Stimulated activated CD4-positive, alpha-beta T cell treated with anti-CD3 and anti-CD28 coated beads, Interleukin-12 subunit alpha, Interleukin-12 subunit beta, amount 100 ng/mL, for 48 hours (primary cell): ENCODE data around the gene DYNLT5.
"Not testable (repeated sequence)": the region's sequence is repeated elsewhere in the genome, so short reads cannot be mapped to it uniquely, and the experiment has no call there.

Source experiments
- DNase-seq, 3 donors: peaks; one replicate each; pipeline ENCODE4 v3.0.0-alpha.2; 2020; ENCODE audit warnings: low read depth in 2 of 3, low spot score in 1 of 3

Gene DYNLT5

GRCh38 chr1:66787641-66788040 lies 35.4 kb downstream of the DYNLT5 start:
- DNase-seq: no peak

- DNase-seq: peak; percentile 17 to 60 (median 48)
These were observed 36.1 kb downstream of the DYNLT5 start for GRCh38 chr1:66788231-66788939.

- no peak for DNase-seq
These were observed 39.7 kb downstream of the DYNLT5 start for GRCh38 chr1:66791621-66792610.

GRCh38 chr1:66795839-66796238 lies 43.6 kb downstream of the DYNLT5 start:
- not testable (repeated sequence) for DNase-seq

GRCh38 chr1:66809245-66809644 lies 57.0 kb downstream of the DYNLT5 start:
- DNase-seq: no peak

- DNase-seq: no peak
These were observed 57.6 kb downstream of the DYNLT5 start for GRCh38 chr1:66809736-66810326.

GRCh38 chr1:66824771-66825170 lies 72.5 kb downstream of the DYNLT5 start:
- DNase-seq: no peak
